Liver (tissue), 9 donors: Measurements from ENCODE around the gene PCBP4. TPM values are rescaled to one million over a fixed set of nuclear protein-coding genes. Genes with fewer than 3 reads are reported as not detected.

ENCODE experiments used
- DNase-seq: peaks from one replicate; pipeline ENCODE4 v3.0.0-alpha.2; 2017; ENCODE audit warnings: low spot score
- H3K27ac ChIP-seq, 2 donors: one replicate each; pipeline ENCODE4 v1.7.0; 2013; ENCODE audit warnings: inconsistent platforms in 2 of 2, low read length in 2 of 2, control low read depth in 1 of 2, low read depth in 1 of 2, mild to moderate bottlenecking in 1 of 2
- H3K27me3 ChIP-seq, 4 donors: one replicate each; pipeline versions ENCODE4 v1.6.1 to v1.7.0; 2013; ENCODE audit warnings: low read length in 3 of 4, inconsistent platforms in 1 of 4, mild to moderate bottlenecking in 1 of 4, moderate library complexity in 1 of 4; ENCODE audit not compliant: control insufficient read depth in 4 of 4, insufficient read depth in 4 of 4
- H3K36me3 ChIP-seq, 4 donors: one replicate each; pipeline versions ENCODE4 v1.6.1 to v1.7.0; 2013; ENCODE audit warnings: low read length in 3 of 4, mild to moderate bottlenecking in 3 of 4, low read depth in 1 of 4, moderate library complexity in 1 of 4; ENCODE audit not compliant: control insufficient read depth in 4 of 4, insufficient read depth in 3 of 4
- H3K4me1 ChIP-seq, 4 donors: one replicate each; pipeline versions ENCODE4 v1.6.1 to v1.7.0; 2013; ENCODE audit warnings: low read length in 3 of 4, mild to moderate bottlenecking in 3 of 4, moderate library complexity in 1 of 4; ENCODE audit not compliant: control insufficient read depth in 4 of 4, insufficient read depth in 4 of 4
- H3K4me3 ChIP-seq, 3 donors: one replicate each; pipeline versions ENCODE4 v1.6.1 to v1.7.0; 2013; ENCODE audit warnings: low read length in 3 of 3, control low read depth in 1 of 3, low read depth in 1 of 3, mild to moderate bottlenecking in 1 of 3
- H3K9ac ChIP-seq, 2 donors: one replicate each; pipeline ENCODE4 v1.7.0; 2013; ENCODE audit warnings: low read length in 2 of 2, mild to moderate bottlenecking in 2 of 2, moderate library complexity in 2 of 2, control low read depth in 1 of 2, low read depth in 1 of 2
- H3K9me3 ChIP-seq, 4 donors: one replicate each; pipeline versions ENCODE4 v1.6.1 to v1.7.0; 2013; ENCODE audit warnings: low read length in 3 of 4; ENCODE audit not compliant: control insufficient read depth in 4 of 4
- EGR1 ChIP-seq, 2 donors: IDR thresholded peaks; 2 replicates each; pipeline ENCODE4 v1.6.1; 2016 to 2018; ENCODE audit warnings: antibody characterized with exemption in 2 of 2, low read depth in 2 of 2
- FOXA1 ChIP-seq: IDR thresholded peaks from 2 replicates; pipeline ENCODE4 v1.6.1; 2016; ENCODE audit warnings: antibody characterized with exemption
- FOXA2 ChIP-seq: IDR thresholded peaks from 2 replicates; pipeline ENCODE4 v1.6.1; 2016; ENCODE audit warnings: antibody characterized with exemption
- GABPA ChIP-seq, 2 donors: IDR thresholded peaks in 1 of 2; conservative IDR thresholded peaks in 1 of 2; 2 replicates each; pipeline ENCODE4 v1.6.1; 2016; ENCODE audit warnings: antibody characterized with exemption in 2 of 2, mild to moderate bottlenecking in 1 of 2, moderate library complexity in 1 of 2
- HNF4A ChIP-seq, 2 donors: conservative IDR thresholded peaks; 2 replicates each; pipeline ENCODE4 v1.6.1; 2016; ENCODE audit warnings: antibody characterized with exemption in 2 of 2, mild to moderate bottlenecking in 2 of 2
- HNF4G ChIP-seq: IDR thresholded peaks from 2 replicates; pipeline ENCODE4 v1.6.1; 2016; ENCODE audit warnings: antibody characterized with exemption
- JUND ChIP-seq, 2 donors: IDR thresholded peaks; 2 replicates each; pipeline ENCODE4 v1.6.1; 2016; ENCODE audit warnings: antibody characterized with exemption in 2 of 2
- NR2F2 ChIP-seq: IDR thresholded peaks from 2 replicates; pipeline ENCODE4 v1.6.1; 2016; ENCODE audit warnings: antibody characterized with exemption
- RAD21 ChIP-seq, 2 donors: IDR thresholded peaks; 2 replicates each; pipeline ENCODE4 v1.6.1; 2016; ENCODE audit warnings: antibody characterized with exemption in 2 of 2, mild to moderate bottlenecking in 2 of 2
- RXRA ChIP-seq, 2 donors: IDR thresholded peaks; 2 replicates each; pipeline ENCODE4 v1.6.1; 2017 to 2018; ENCODE audit warnings: antibody characterized with exemption in 2 of 2, mild to moderate bottlenecking in 1 of 2
- SP1 ChIP-seq: IDR thresholded peaks from 2 replicates; pipeline ENCODE4 v1.6.1; 2018; ENCODE audit warnings: antibody characterized with exemption, mild to moderate bottlenecking
- TAF1 ChIP-seq: conservative IDR thresholded peaks from 2 replicates; pipeline ENCODE4 v1.6.1; 2016; ENCODE audit warnings: antibody characterized with exemption, mild to moderate bottlenecking
- YY1 ChIP-seq: IDR thresholded peaks from 2 replicates; pipeline ENCODE4 v1.6.1; 2016; ENCODE audit warnings: antibody characterized with exemption, mild to moderate bottlenecking
- WGBS: extraction: QIAGEN DNeasy Blood & Tissue Kit; methylation state at CpG from one replicate; pipeline ENCODE4 v1.1.7; 2013; 5-methylcytosine and 5-hydroxymethylcytosine counted together
- polyA plus RNA-seq, 2 donors: library from polyadenylated mRNA; stranded (reverse) in 1 of 2; unstranded in 1 of 2; fragments of 200-250 nt in 1 of 2; fragments of >200 nt in 1 of 2; fragmentation: Nextera tagmentation in 1 of 2; extraction: Ambion mirVana in 1 of 2; gene quantifications; one replicate each; pipeline versions ENCODE4 v1.2.1 to v1.2.3, GENCODE V29; 2013 to 2015
- total RNA-seq, 2 donors: library from RNA; depleted of rRNA; stranded (reverse); fragments of >200 nt; gene quantifications; one replicate each; pipeline ENCODE4 v1.2.3, GENCODE V29; 2014
- TF ChIP-seq, protein P1 (sequence below): IDR thresholded peaks from 2 replicates; pipeline ENCODE4 v1.6.1; 2016; ENCODE audit warnings: antibody characterized with exemption
- TF ChIP-seq, protein P2 (sequence below): fragments of 150-350 bp; IDR thresholded peaks from 2 replicates; pipeline ENCODE4 v1.5.1; 2017; ENCODE audit warnings: improper control_type of control experiment, low read depth, low read length; ENCODE audit not compliant: missing input control
- TF ChIP-seq, protein P3 (sequence below): IDR thresholded peaks from 2 replicates; pipeline ENCODE4 v1.6.1; 2016; ENCODE audit warnings: antibody characterized with exemption, mild to moderate bottlenecking
- TF ChIP-seq, protein P4 (sequence below): IDR thresholded peaks from 2 replicates; pipeline ENCODE4 v1.6.1; 2016; ENCODE audit warnings: antibody characterized with exemption
- TF ChIP-seq, protein P5 (sequence below): IDR thresholded peaks from 2 replicates; pipeline ENCODE4 v1.6.1; 2016; ENCODE audit warnings: antibody characterized with exemption
- donor health status: healthy.
- donor health status: healthy.
- donor health status: healthy.
- donor health status: healthy.
- donor health status: healthy.

Gene PCBP4
- total and polyA plus RNA-seq, 4 donors: 2.7 to 7.9 (median 4.5) TPM

DNA sequence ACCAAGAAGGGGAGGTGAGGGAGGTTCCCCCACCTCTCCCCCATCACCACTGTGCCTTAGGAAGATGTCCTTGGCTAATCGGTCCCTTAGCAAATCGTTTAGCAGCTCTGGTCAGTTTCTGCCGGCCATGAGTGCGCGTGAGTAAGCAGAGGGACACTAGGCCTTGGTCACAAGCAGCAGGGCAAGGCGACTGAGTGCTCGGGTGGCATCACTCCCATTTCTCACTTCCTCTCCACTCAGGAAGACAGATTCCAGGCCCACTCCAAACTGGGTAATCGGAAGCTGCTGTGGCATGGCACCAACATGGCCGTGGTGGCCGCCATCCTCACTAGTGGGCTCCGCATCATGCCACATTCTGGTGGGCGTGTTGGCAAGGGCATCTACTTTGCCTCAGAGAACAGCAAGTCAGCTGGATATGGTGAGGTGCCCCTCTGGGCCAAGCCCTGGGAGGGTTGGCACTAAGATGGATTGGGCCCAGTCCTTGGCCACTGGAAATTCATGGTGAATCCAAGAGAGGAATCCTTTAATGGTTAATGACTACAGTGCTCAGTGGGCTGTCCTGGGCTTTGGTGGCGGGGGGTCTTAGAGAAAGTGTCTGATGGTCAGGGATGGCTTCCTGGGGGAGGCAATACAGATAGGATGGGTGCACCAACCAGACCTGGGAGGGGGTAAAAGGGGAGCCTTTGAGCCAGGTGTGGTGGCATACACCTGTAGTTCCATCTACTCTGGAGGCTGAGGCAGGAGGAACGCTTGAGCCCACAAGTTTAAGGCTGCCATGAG lies 21.1 kb downstream of the PCBP4 start:
- no peak for DNase-seq
- H3K4me1 ChIP-seq: peaks cover 5 to 21% (median 13%) of the 10 kb centered on the region in 4 donors
- peaks cover 0 to 30% (median 18%) of the 10 kb centered on the region in 4 donors for H3K36me3 ChIP-seq
- no peak for TF ChIP-seq HNF4A (conservative IDR thresholded peaks at IDR 0.05)
- TF ChIP-seq RAD21 (IDR thresholded peaks at IDR 0.05): no peak
- no peak for TF ChIP-seq FOXA2
- no peak for TF ChIP-seq YY1
- TF ChIP-seq, protein P1, sequence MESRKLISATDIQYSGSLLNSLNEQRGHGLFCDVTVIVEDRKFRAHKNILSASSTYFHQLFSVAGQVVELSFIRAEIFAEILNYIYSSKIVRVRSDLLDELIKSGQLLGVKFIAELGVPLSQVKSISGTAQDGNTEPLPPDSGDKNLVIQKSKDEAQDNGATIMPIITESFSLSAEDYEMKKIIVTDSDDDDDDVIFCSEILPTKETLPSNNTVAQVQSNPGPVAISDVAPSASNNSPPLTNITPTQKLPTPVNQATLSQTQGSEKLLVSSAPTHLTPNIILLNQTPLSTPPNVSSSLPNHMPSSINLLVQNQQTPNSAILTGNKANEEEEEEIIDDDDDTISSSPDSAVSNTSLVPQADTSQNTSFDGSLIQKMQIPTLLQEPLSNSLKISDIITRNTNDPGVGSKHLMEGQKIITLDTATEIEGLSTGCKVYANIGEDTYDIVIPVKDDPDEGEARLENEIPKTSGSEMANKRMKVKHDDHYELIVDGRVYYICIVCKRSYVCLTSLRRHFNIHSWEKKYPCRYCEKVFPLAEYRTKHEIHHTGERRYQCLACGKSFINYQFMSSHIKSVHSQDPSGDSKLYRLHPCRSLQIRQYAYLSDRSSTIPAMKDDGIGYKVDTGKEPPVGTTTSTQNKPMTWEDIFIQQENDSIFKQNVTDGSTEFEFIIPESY: no peak
- TF ChIP-seq RXRA (IDR thresholded peaks at IDR 0.05): no peak
- no peak for TF ChIP-seq NR2F2
- no peak for TF ChIP-seq HNF4G
- no peak for TF ChIP-seq FOXA1
- TF ChIP-seq GABPA (IDR thresholded peaks at IDR 0.05 in 1 of 2, conservative IDR thresholded peaks at IDR 0.05 in 1 of 2): no peak
- TF ChIP-seq, protein P2, sequence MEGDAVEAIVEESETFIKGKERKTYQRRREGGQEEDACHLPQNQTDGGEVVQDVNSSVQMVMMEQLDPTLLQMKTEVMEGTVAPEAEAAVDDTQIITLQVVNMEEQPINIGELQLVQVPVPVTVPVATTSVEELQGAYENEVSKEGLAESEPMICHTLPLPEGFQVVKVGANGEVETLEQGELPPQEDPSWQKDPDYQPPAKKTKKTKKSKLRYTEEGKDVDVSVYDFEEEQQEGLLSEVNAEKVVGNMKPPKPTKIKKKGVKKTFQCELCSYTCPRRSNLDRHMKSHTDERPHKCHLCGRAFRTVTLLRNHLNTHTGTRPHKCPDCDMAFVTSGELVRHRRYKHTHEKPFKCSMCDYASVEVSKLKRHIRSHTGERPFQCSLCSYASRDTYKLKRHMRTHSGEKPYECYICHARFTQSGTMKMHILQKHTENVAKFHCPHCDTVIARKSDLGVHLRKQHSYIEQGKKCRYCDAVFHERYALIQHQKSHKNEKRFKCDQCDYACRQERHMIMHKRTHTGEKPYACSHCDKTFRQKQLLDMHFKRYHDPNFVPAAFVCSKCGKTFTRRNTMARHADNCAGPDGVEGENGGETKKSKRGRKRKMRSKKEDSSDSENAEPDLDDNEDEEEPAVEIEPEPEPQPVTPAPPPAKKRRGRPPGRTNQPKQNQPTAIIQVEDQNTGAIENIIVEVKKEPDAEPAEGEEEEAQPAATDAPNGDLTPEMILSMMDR: no peak
- no peak for TF ChIP-seq TAF1
- TF ChIP-seq, protein P3, sequence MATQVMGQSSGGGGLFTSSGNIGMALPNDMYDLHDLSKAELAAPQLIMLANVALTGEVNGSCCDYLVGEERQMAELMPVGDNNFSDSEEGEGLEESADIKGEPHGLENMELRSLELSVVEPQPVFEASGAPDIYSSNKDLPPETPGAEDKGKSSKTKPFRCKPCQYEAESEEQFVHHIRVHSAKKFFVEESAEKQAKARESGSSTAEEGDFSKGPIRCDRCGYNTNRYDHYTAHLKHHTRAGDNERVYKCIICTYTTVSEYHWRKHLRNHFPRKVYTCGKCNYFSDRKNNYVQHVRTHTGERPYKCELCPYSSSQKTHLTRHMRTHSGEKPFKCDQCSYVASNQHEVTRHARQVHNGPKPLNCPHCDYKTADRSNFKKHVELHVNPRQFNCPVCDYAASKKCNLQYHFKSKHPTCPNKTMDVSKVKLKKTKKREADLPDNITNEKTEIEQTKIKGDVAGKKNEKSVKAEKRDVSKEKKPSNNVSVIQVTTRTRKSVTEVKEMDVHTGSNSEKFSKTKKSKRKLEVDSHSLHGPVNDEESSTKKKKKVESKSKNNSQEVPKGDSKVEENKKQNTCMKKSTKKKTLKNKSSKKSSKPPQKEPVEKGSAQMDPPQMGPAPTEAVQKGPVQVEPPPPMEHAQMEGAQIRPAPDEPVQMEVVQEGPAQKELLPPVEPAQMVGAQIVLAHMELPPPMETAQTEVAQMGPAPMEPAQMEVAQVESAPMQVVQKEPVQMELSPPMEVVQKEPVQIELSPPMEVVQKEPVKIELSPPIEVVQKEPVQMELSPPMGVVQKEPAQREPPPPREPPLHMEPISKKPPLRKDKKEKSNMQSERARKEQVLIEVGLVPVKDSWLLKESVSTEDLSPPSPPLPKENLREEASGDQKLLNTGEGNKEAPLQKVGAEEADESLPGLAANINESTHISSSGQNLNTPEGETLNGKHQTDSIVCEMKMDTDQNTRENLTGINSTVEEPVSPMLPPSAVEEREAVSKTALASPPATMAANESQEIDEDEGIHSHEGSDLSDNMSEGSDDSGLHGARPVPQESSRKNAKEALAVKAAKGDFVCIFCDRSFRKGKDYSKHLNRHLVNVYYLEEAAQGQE: no peak
- TF ChIP-seq EGR1 (IDR thresholded peaks at IDR 0.05; ENCODE audit: low read depth in 2 of 2): no peak
- no peak for TF ChIP-seq JUND (IDR thresholded peaks at IDR 0.05)
- TF ChIP-seq, protein P4, sequence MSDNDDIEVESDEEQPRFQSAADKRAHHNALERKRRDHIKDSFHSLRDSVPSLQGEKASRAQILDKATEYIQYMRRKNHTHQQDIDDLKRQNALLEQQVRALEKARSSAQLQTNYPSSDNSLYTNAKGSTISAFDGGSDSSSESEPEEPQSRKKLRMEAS: no peak
- TF ChIP-seq, protein P5, sequence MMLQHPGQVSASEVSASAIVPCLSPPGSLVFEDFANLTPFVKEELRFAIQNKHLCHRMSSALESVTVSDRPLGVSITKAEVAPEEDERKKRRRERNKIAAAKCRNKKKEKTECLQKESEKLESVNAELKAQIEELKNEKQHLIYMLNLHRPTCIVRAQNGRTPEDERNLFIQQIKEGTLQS: no peak
- TF ChIP-seq SP1: no peak
- no peak overlapping the region for H3K9ac ChIP-seq
- H3K4me3 ChIP-seq: no peak overlapping the region
- H3K9me3 ChIP-seq: no peaks in the 10 kb centered on the region
- H3K27ac ChIP-seq: no peak overlapping the region
- H3K27me3 ChIP-seq: no peaks in the 10 kb centered on the region
- WGBS: 97% methylated on average over 14 of the region's 14 CpGs
